Colon (tissue), 2 donors: ENCODE measurements around the gene LAMC3.
"Not testable (repeated sequence)": the region's sequence is repeated elsewhere in the genome, so short reads cannot be mapped to it uniquely, and the experiment has no call there.

ENCODE experiments used
- FAIRE-seq: peaks from 2 replicates; lab custom pipeline; 2012; peaks lifted over from hg19 to GRCh38; lab: Jason Lieb, UNC
- donor health status: control.
- donor health status: control.

The LAMC3 gene

DNA sequence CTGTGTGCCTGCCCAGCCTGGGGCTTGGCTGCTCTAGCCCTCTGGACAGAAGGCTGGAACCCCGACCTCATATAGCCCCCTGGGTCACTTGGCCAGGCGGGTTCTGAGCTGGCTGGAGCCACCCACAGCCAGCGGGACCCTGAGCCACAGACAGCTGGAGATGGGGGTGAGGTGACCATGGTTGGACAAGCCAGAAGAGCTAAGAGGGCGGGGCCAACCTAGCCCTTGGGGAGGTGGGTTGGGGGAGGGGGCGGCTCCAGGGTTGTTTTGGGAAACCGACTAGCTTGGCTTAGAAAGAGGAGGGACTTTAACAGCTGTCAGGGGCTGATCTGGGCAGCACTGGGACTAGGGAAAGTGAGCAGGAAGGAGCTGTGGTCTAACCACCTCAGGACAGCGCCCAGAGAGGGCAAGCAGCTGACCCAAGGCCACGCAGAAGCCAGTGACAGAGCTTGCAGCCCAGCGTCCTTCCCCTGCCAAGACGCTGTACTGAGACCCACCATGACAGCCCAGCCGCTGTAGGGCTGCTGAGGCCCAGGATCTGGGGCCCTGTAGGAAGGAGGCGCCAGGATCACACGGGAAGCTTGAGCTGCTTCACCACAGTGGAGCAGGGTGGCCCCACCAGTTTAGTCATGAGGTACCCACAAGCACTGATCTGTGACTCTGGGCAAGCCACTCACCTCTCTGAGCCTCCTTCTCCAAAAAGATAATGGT, 89.6 kb downstream of the LAMC3 start:
- FAIRE-seq = no peak

DNA sequence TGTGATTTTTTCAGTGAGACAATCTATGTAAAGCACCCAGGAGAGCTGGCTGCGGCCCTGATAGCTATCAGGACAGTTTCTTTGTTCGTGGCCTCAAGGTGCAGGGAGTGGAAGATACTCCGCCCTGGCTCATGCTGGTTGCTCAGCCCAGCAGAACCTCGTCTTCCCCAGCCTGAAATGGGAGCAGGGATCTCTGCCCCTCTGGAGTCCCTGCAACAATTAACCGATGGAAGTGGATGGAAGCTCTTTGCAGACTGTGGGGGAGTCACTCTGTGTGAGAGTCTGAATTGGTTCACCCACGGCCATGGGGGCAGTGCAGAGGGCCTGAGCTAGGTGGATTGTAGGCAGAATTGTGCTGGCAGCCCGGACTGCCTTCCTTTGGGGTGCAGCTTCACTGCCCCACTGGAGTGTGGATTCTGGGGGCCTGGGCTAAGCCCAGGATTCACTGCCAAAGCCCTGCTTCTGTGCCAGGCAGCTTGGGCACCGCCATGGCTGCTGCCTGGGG, 90.2 kb downstream of the LAMC3 start:
- no peak for FAIRE-seq

DNA sequence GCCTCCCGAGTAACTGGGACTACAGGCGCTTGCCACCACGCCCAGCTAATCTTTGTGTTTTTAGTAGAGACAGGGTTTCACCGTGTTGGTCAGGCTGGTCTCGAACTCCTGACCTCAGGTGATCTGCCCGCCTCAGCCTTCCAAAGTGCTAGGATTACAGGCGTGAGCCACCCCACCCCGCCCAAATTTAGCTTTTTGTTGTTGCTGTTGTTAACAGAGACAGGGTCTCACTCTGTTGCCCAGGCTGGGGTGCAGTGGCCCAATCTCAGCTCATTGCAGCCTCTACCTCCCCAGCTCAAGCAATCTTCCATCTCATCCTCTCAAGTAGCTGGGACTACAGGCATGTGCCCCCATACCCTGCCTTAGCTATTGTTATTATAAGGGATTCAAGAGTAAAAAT, 90.9 kb downstream of the LAMC3 start:
- not testable (repeated sequence) for FAIRE-seq

DNA sequence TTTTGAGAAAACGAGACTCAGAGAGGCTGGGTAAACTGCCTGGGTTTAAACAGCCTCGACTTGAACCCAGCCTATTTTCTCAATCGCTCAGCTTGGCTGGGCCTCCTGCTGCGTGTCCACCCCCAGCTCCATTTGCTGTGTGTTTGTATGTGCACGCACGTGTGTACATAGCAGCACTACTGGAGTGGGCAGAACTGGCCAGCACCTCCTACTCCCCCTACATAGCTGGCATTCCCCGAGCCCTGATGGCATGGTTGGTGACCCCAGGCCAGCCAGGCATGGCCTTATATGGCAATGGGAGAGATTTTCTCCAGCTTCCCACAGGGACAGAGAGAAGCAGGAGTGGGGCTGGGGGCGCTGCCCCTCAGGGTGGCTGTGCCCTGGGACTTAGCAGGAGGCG, 91.5 kb downstream of the LAMC3 start:
- no peak for FAIRE-seq

DNA sequence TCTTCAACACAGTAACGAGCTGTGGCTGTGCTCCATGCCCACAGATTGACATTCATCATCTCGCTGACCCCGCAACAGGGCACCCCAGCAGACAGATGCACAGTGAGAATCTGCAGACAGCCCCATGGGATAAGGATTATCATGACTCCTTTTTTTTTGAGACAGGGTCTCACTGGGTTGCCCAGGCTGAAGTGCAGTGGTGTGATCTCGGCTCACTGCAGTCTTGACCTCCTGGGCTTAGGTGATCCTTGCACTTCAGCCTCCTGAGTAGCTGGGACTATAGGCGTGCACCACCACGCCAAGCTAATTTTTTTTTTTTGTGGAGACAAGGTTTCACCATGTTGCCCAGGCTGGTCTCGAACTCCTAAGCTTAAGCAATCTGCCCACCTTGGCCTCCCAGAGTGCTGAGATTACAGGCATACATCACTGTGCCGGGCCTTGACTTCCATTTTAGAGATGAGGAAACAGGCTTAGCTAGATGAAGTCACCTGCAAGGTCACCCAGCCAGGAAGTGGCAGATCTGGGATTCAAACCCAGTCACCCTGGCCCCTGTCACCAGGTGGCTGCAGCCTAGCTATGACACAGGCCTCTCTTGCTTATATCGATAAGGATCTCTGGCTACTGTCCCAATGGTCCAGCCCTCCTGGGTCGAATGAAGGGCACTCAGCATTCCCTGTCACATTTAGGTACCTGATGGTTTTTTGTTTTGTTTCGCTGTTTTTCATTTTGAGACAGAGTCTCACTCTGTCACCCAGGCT, 92.4 kb downstream of the LAMC3 start:
- FAIRE-seq = no peak

DNA sequence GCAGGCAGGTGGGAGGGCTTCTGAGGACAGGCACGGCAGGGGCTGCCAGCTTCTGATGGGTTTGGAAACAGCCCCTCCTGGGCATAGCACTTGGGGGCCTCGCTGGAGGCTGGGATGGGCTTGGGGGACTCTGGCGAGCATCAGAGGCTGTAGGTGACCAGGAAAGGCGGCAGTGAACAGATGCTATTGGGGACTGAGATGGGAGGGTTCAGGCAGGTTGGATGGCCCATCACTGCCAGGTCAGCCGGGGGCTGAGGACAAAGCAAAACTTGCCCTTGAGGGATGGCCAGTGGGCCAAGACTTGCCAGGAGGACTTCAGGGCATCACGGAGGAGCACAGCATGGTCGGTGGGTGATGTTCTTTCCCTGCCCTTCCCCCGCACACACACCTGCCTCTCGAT, 94.0 kb downstream of the LAMC3 start:
- FAIRE-seq = no peak

DNA sequence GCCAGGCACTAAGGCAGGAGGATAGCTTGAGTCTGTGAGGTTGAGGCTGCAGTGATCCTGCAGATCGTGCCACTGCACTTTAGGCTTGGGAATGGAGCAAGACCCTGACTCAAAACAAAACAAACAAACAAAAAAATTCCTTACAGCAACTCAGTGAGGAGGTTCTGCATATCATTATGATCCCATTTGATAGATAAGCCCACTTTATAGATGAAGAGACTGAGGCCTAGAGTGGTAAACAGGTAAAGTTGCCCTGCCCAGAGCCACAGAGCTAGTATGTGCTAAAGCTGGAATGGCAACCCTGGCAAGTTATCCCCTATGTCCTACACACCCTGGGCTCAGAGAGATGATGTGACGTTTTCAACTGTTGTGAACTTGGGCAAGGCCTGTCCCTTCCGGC, 94.6 kb downstream of the LAMC3 start:
- no peak for FAIRE-seq

DNA sequence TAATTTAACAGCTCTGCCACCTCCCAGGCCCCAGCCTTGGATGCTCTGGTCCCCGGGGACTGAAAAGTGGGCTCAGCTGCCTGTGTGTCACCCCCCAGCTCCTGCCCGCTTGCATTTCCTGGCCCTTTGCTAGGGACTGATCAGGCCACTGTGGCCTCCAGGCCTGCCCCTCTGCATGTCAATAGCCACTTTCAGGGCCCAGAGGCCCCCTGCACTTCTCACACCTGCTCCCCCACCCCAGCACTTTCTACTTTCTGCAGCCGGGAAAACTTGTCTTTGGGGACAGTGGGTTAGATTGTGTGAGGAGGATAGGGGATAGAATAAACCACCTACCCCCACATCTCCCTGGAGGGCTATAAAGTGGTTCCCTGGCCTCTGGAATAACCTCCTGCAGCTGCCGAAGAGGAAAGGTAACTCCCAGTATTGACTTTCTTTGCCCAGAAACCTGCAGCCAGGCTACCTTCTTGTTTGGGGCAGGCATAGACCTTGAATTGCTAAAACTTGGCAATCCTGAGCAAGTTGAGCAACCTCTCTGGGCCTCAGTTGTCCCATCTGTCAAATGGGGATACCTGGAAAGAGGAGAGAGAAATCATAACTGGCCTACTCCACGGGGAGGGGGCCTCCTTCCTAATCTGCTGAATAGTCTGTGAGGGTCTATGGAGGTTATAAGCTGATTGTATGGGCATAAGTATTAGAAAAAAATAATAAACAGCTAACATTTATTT, 95.2 kb downstream of the LAMC3 start:
- FAIRE-seq = no peak

DNA sequence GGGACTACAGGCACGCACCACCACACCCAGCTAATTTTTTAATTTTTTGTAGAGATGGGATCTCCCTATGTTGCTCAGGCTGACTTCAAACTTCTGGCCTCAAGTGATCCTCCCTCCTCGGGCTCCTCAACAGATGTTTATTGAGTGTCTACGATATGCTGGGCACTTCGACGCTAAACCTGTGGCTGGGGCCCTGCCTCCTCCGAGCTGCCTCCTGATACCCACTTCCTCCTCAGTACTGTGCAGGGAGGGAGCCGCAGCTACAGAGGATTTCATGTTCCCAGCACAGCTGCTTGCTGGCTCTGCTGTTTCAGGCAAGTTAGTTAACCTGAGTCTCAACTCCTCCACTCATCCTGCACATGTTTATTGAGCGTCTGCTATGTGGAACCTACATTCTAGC, 97.0 kb downstream of the LAMC3 start:
- FAIRE-seq = no peak

DNA sequence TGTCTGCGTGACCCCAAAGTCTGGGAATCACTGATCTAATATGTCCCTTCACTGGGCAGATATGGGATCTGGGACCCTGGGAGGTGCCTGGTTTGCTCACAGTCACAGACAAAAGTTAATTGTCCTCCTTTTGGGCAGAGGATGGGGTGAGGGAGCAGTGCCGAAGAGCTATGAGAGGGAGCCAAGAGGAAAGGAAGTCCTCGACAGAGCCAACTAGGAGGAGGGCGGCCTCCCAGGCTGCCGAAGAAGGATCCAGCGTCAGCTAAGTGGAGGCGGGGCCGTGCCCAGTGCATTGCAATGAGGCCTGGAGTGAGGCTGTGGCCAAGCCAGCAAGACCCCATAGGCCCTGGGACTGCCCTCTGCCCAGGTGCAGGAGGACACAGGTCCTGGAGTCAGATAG, 98.8 kb downstream of the LAMC3 start:
- no peak for FAIRE-seq

DNA sequence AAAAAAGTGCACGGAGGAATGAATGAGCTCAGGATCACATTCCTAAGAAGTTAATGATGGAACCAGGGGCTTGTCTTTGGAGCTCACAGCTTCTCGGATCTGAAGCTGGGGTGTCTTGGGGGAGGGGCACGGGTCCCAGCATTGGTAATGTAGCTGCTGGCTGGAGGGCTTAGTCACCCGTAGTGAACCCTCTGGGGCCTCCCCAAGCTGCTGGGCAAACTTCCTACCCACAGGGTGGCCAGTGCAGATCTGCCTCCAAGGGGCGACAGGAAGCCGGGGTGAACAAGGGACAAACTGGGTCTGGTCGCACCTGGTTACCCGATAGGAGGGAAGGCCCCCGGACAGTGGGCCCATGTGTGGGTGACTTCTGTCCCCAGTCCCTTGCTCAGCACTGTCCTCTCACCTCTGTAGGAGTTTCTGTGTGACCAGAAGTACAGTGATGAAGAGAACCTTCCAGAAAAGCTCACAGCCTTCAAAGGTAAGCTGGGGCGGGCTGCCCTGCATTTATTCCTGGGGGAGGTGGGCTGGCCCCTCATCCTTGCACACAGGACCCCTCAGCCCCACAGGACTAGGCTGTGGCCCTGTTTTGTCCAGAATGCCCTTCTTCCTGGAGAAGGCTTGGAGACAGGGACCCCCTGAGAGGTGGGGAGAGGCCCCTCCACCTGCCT, 102.3 kb downstream of the LAMC3 start:
- FAIRE-seq = no peak

DNA sequence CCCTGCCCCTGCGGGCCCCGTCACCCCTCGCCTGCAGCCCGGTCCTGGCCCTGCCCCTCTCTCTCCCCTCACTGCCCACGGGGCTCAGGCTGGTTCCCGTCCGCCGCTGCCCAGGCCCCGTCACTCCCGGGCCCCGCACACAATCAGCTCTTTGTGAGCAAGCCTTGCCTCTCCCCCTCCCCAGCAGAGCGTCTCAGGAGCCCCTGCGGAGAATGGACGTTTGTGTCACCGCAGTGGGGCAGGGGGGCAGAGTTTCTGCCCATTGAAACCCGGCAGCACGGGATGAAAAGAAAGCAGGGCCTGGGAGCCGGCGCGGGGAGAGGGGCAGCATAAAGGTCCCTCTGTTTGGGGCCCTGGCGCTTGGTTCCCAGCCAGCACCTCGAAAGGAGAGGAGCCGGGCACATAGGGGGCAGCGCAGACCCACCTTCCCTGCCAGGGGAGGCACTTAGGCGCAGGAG, 102.9 kb downstream of the LAMC3 start:
- FAIRE-seq = no peak

DNA sequence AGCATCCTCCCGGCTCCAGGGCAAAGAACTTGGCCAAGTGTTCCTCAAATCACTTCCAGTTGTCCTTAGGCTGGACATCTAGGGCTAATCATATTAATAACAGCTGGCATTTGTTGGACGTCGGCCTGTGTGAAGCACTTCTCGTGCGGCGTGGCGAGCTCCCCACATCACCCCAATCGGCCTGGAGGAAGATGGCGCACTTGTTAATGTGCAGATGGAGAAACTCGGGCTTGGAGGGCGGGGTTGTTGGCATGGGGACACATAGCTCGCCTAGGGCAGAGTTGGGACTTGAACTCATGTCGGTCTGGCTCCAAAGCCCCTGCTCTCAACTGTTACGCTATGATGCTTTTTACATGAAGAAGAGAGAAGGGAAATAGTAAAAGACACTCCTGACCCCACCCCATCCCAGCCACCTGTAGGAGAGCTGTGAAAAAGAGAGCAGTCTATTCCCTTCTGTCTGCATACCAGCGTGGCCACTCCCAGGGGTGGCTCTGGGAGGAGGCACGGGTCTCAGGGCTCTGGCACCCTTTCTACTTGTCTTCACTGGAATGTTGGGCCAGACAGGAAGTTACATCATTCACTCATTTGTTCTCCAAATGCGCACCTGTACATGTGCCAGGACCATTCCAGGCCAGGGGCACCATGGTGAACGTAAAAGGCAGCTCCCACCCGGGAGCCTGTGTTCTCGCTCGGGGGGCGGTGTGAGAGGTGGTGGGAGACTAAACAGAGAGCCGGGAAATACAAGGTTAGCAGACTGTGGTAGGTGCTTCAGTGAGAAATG, 103.6 kb downstream of the LAMC3 start:
- FAIRE-seq = no peak

DNA sequence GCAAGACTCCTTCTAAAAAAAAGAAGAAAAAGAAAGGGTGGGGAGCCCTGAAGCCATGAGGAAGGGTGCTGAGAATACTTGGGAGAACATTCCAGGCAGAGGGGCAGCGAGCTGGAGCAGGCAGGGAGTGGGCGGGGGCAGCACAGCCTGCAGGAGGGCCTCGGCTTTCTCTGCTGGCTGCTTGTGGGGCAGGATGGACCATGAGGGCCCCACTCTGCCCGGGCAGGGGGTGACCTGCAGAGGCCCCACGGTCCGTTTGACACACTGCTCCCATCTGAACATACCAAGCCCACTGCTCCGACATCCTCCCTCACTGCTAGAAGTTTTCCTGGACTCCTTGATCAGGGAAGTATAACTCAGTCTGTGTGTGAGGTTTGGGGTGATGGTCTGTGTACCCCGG, 104.7 kb downstream of the LAMC3 start:
- FAIRE-seq = no peak

DNA sequence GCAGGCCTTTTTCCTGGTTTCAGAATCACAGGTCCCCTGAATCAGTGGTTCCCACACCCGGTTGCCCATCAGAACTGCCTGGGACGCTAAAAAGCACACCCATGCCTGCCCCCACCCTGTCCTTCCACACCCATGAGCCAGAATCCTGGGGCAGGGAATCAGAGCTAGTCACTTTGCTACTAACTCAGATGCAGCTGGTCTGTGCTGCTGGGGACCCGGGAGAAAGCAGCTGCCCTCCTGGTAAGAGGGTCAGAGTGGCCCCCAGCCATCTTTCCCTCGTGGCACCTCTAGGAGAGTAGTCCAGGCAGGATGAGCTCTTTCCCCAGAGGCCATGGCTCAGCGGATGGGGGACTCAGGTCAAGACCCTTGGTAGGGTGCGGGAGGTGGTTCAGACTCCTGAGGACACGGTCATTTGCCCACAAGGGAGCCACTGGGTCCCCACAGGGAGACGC, 105.1 kb downstream of the LAMC3 start:
- FAIRE-seq = no peak

DNA sequence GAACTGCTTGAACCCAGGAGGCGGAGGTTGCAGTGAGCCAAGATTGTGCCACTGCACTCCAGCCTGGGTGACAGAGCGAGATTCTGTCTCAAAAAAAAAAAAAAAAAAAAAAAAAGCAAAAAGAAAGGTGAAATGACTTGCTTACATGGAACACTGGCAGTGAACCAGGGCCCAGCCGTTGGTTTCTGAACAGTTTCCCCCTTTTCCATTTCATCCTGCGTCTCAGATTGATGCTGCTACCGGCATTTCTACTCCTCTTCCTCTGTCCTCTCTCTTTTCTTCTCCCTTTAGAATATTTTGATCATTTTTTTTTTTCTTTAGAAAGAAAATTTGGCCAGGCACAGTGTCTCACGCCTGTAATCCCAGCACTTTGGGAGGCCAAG, 106.4 kb downstream of the LAMC3 start:
- FAIRE-seq = not testable (repeated sequence)

DNA sequence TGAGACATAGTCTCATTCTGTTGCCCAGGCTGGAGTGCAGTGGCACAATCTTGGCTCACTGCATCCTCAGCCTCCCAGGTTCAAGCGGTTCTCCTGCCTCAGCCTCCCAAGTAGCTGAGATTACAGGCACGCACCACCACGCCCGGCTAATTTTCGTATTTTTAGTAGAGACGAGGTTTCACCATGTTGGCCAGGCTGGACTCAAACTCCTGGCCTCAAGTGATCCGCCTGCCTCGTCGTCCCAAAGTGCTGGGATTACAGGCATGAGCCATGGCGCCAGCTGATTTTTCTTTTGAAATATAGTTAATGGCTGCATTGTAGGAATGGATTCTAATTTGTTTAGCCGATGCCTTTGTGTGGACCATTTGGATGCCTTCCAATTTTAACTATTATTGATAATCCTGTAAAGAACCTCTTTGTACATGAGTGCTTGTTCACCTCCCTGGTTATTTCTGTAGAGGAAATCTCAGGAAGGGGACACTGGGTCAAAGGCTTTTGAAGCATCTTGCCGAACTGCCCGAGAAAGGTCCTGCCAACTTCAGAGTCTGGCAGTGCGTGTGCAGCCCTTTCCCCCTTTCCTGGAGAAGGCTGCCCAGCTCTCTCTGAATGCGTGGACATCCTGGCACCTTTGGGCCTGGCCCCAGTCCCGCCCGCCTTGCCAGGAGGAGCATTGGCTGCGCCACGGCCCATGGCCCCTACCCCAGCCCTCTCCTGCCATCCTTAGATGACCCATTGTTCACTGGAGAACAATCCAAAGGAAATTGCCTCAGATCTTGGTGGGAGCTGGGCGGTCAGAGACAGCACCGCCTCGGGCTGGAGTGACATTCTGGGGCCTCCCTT, 107.5 kb downstream of the LAMC3 start:
- FAIRE-seq = no peak

DNA sequence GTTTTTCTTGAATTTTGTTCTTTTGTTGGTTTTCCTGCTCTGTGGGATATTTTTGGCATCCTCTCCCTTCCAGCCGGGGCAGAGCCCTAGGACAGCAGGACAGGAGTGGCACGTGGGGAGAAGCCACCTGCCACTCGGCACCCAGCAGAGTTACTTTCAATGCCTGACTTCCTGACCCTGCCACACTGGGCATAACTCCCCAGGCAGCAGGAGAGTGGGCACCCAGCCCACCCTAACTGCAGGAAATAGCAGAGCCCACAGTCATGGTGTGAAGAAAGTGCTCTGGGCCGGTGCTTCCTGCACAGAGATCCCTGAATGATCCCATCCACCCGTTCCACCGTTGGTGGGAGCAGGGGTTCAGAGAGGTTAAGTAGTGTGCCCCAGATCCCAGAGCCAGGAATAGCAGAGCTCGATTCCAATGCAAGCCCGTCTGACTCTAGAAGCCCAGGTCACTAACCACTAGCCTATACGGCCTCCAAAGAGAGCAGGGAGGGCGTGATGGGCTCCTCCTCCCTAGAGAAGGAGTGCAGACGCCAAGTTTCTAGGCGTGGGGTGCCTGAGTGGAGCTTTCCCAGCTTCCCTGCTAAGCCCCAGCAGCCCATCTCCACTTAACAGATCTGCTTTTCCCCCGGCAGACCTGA, 108.3 kb downstream of the LAMC3 start:
- no peak for FAIRE-seq

DNA sequence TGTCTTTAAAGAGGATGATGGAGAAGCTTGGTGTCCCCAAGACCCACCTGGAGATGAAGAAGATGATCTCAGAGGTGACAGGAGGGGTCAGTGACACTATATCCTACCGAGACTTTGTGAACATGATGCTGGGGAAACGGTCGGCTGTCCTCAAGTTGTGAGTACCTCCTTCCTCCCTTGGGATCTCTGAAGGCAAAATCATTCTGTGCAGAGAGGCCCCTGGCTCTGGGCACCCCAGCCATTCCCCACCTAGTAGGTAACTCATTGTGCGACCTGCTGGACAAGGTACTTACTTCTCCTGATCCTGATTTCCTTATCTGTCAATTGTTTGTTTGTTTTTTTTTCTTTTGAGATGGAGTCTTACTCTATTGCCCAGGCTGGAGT, 108.8 kb downstream of the LAMC3 start:
- FAIRE-seq = no peak

DNA sequence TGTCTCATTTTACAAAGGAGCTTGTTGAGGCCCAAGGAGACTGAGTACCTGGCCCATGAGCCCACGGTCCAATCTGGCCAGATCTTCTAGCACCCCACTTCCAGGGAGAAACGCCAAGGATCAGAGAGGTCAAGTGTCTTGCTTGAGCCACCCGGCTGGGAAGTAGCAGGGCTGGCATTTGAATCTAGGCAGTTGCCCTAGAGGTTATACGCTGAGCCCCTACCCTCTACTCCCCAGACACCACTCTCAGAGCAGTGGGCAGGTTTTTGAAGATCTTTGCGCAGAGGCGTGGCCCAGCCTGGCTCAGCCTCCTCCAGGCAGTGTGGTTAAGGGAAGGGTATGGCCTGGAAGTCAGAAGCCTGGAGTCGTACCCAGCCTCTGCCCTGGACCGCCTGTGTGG, 110.6 kb downstream of the LAMC3 start:
- FAIRE-seq = no peak
